Bronchial epithelial cell (primary cell): Measurements from ENCODE around the gene AHDC1. TPM values are rescaled to one million over a fixed set of nuclear protein-coding genes. Genes with fewer than 3 reads are reported as not detected.
"Not testable (repeated sequence)": the region's sequence is repeated elsewhere in the genome, so short reads cannot be mapped to it uniquely, and the experiment has no call there.

Experiments used
- DNase-seq: peaks from one replicate; pipeline ENCODE4 v3.0.0-alpha.2; 2010; ENCODE audit warnings: low read depth
- FAIRE-seq: peaks from 2 replicates; lab custom pipeline; 2011; peaks lifted over from hg19 to GRCh38; lab: Jason Lieb, UNC
- H3K27me3 ChIP-seq: 2 replicates; pipeline ENCODE4 v1.5.1; 2011; ENCODE audit warnings: low read length; ENCODE audit not compliant: control insufficient read depth, insufficient read depth
- H3K36me3 ChIP-seq: 2 replicates; pipeline ENCODE4 v1.5.1; 2011; ENCODE audit warnings: low read length; ENCODE audit not compliant: control insufficient read depth, insufficient read depth
- H3K4me3 ChIP-seq: 2 replicates; pipeline ENCODE4 v1.5.1; 2011; ENCODE audit warnings: mild to moderate bottlenecking, low read depth, low read length, control low read depth
- CTCF ChIP-seq: IDR thresholded peaks from 2 replicates; pipeline ENCODE4 v1.5.1; 2011; ENCODE audit warnings: mild to moderate bottlenecking, moderate library complexity, low read length, control low read depth, inconsistent platforms; ENCODE audit not compliant: insufficient read depth, severe bottlenecking
- total RNA-seq: library from RNA; depleted of rRNA; stranded (reverse); fragments of >200 nt; gene quantifications from 2 replicates; pipeline ENCODE4 v1.2.1, GENCODE V29; 2014

AHDC1 gene
- total RNA-seq, 1 donor from 2014 or later: 5.0 TPM

- TF ChIP-seq CTCF: no peak
- H3K27me3 ChIP-seq: no peaks in the 10 kb centered on the region
- H3K4me3 ChIP-seq: no peak overlapping the region
- no peak for FAIRE-seq
- peak; percentile 4 for DNase-seq
- peaks cover 14% of the 10 kb centered on the region for H3K36me3 ChIP-seq
These were observed 60.7 kb downstream of the AHDC1 start for GRCh38 chr1:27543284-27543683.

- FAIRE-seq (peak; percentile 97), DNase-seq (peak; percentile 94)
- TF ChIP-seq CTCF: no peak
- Histone ChIP-seq H3K27me3 (no peaks in the 10 kb centered on the region), H3K36me3 (peaks cover 10% of the 10 kb centered on the region), H3K4me3 (no peak overlapping the region)
These were observed 61.3 kb downstream of the AHDC1 start for GRCh38 chr1:27542463-27543273.

GRCh38 chr1:27539901-27540861 lies 63.8 kb downstream of the AHDC1 start:
- H3K27me3 ChIP-seq: no peaks in the 10 kb centered on the region
- peaks cover 8% of the 10 kb centered on the region for H3K36me3 ChIP-seq
- no peak for TF ChIP-seq CTCF
- DNase-seq (peak; percentile 92), FAIRE-seq (no peak)
- no peak overlapping the region for H3K4me3 ChIP-seq

GRCh38 chr1:27538793-27539192 lies 65.2 kb downstream of the AHDC1 start:
- FAIRE-seq: no peak
- H3K4me3 ChIP-seq: no peak overlapping the region
- TF ChIP-seq CTCF: no peak

GRCh38 chr1:27538305-27538676 lies 65.7 kb downstream of the AHDC1 start:
- not testable (repeated sequence) for H3K27me3 ChIP-seq, DNase-seq, FAIRE-seq, H3K4me3 ChIP-seq
- peaks cover 17% of the 10 kb centered on the region for H3K36me3 ChIP-seq

More at GRCh38 chr1:27538793-27539192, 65.2 kb downstream of the AHDC1 start:
- Histone ChIP-seq H3K27me3 (no peaks in the 10 kb centered on the region), H3K36me3 (peaks cover 15% of the 10 kb centered on the region)
- peak; percentile 47 for DNase-seq

- H3K36me3 ChIP-seq: peaks cover 24% of the 10 kb centered on the region
- TF ChIP-seq CTCF: no peak
- no peak for FAIRE-seq
- peak; percentile 25 for DNase-seq
- no peak overlapping the region for H3K4me3 ChIP-seq
- no peaks in the 10 kb centered on the region for H3K27me3 ChIP-seq
These were observed 67.2 kb downstream of the AHDC1 start for GRCh38 chr1:27536767-27537166.
